LNCaP clone FGC (cell line): ENCODE results near the gene ANGPTL2.
A peak's percentile ranks its signal among the peaks of the same experiment; 100 is the strongest.

Experiments
- DNase-seq: peaks from one replicate; pipeline ENCODE4 v3.0.0-alpha.2; 2011; ENCODE audit warnings: low read depth
- H3K4me3 ChIP-seq: 2 replicates; pipeline ENCODE4 v1.5.1; 2011; ENCODE audit warnings: mild to moderate bottlenecking, low read depth, low read length, control low read depth
- CTCF ChIP-seq: IDR thresholded peaks from 2 replicates; pipeline ENCODE4 v1.5.1; 2012; ENCODE audit warnings: mild to moderate bottlenecking; ENCODE audit not compliant: control insufficient read depth, insufficient read depth; ENCODE audit errors: extremely low read depth

The ANGPTL2 gene

GRCh38 chr9:127116088-127116726, 6.2 kb downstream of the ANGPTL2 start:
- no peak for DNase-seq
- no peak for TF ChIP-seq CTCF

GRCh38 chr9:127114606-127115005, 7.8 kb downstream of the ANGPTL2 start:
- H3K4me3 ChIP-seq: no peak overlapping the region
- TF ChIP-seq CTCF: no peak
- DNase-seq: no peak

More at GRCh38 chr9:127116088-127116726, 6.2 kb downstream of the ANGPTL2 start:
- no peak overlapping the region for H3K4me3 ChIP-seq

DNA sequence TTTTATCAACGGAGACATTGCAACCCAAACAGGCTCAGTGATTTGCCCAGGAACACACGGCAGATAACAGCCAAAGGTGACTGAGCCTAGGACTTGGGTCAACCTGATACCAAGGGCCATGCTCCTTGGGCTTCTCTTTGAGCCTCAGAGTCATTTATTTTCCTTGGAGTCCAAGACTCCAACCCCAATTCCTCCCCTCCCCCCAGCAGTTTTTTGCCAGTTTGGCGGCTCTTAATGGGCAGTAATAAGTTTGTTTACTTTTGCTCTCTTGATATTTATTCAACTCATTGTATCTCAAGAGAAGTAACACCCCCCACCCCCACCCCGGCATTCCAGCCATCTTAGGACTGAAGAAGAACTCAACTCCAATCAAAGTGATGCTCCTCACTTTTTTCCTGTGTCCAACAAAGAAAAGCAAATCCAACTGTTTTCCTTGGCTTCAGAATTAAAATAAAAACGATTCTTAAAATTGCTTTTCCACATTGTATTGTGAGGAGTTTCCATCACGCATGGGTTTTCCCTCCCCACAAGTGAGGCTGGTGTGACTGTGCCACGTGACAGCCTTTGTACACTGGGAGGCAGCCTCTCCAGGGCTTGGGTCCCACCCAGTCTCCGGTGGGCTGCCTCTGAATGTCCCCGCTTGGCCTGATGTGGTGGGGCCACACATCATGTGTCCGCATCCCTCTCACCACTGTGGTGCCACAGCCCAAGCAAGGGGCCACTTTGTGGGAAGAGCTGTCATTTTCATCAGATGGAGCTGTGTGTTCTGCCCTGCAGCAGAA, 9.1 kb downstream of the ANGPTL2 start:
- no peak overlapping the region for H3K4me3 ChIP-seq
- TF ChIP-seq CTCF: no peak
- DNase-seq: peak; percentile 32

GRCh38 chr9:127112735-127113161, 9.7 kb downstream of the ANGPTL2 start:
- DNase-seq: no peak
- no peak for TF ChIP-seq CTCF
- H3K4me3 ChIP-seq: no peak overlapping the region

DNA sequence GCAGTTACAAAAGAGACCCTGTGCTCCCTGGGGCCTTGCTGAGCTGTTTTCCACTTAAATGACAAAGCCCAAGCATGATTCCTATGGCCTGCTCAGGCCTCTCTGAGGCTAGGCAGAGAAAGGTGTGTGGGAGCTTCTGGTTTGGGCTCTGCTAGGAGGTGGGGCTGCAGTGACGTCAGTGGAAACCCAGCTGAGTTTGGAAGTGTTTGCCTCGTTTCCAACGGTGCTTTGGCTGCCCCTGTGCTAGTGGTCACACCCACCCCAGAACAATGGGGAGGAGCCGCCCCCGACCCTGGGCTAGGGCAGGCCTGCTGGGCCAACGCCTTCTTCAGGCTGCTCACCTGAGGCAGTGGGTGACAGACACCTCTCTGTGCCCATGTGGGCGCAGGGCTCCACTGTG, 10.4 kb downstream of the ANGPTL2 start:
- DNase-seq: no peak
- H3K4me3 ChIP-seq: no peak overlapping the region
- no peak for TF ChIP-seq CTCF

DNA sequence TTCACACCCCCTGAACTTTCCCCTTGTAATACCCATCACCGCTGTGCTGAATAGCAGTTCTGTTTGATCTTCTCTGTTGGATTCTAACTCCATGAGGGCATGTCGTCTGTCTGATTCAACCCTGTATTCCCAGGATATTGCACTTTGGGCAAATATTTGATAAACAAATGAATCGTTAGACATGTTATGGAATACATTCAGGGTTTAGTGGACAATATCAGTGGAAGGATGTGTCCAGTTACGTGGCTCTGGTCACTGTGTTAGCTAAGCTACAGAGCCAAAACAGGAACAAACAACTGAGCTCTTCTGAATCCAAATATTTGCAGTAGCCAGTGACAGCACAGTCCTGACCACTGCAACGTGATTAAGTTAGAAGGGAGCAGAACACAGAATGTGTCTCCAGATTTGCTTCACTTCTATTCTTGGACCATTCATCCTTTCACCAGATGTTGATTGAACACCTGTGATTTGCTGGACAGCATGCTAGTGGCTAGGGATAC, 13.2 kb downstream of the ANGPTL2 start:
- no peak for TF ChIP-seq CTCF
- DNase-seq: peak; percentile 39
- no peak overlapping the region for H3K4me3 ChIP-seq
